Progenitor cell of endocrine pancreas (in vitro differentiated cells): Measurements from ENCODE around the gene NHERF1. TPM values are rescaled to one million over a fixed set of nuclear protein-coding genes. Genes with fewer than 3 reads are reported as not detected.

ENCODE experiments used
- DNase-seq: peaks from one replicate; pipeline ENCODE4 v3.0.0; 2021; ENCODE audit warnings: low spot score; ENCODE audit not compliant: unreplicated experiment
- H3K27ac Mint-ChIP-seq: 2 replicates; pipeline ENCODE4 v1.8.0; 2021; ENCODE audit warnings: mild to moderate bottlenecking, moderate library complexity, mixed read lengths
- H3K27me3 Mint-ChIP-seq: 2 replicates; pipeline ENCODE4 v1.8.0; 2021; ENCODE audit warnings: mixed read lengths
- H3K36me3 Mint-ChIP-seq: 2 replicates; pipeline ENCODE4 v1.8.0; 2022; ENCODE audit warnings: mixed read lengths; ENCODE audit not compliant: insufficient read depth
- H3K4me1 Mint-ChIP-seq: 2 replicates; pipeline ENCODE4 v1.8.0; 2021; ENCODE audit warnings: low read depth, mixed read lengths
- H3K4me3 Mint-ChIP-seq: 2 replicates; pipeline ENCODE4 v1.8.0; 2021; ENCODE audit warnings: low read depth, mild to moderate bottlenecking, moderate library complexity, mixed read lengths
- H3K9me3 Mint-ChIP-seq: 2 replicates; pipeline ENCODE4 v1.8.0; 2021; ENCODE audit warnings: low read depth, mixed read lengths
- CTCF ChIP-seq: fragments of 200-600 bp; sonication (generic); IDR thresholded peaks from one replicate; pipeline ENCODE4 v1.5.0; 2021; ENCODE audit warnings: antibody characterized with exemption, mild to moderate bottlenecking; ENCODE audit not compliant: unreplicated experiment
- total RNA-seq: library from RNA; stranded (reverse); gene quantifications from 2 replicates; pipeline ENCODE4 v1.2.1, GENCODE V29; 2021

Gene NHERF1
- total RNA-seq, 1 donor from 2014 or later, result 143 TPM

GRCh38 chr17:74761931-74762330 lies 13.5 kb downstream of the NHERF1 start:
- peaks cover 71% of the 10 kb centered on the region for H3K4me1 Mint-ChIP-seq
- peaks cover 2% of the 10 kb centered on the region for H3K36me3 Mint-ChIP-seq
- no peaks in the 10 kb centered on the region for H3K27me3 Mint-ChIP-seq
- H3K4me3 Mint-ChIP-seq, result no peak overlapping the region
- H3K9me3 Mint-ChIP-seq, result no peaks in the 10 kb centered on the region
- no peak overlapping the region for H3K27ac Mint-ChIP-seq
- TF ChIP-seq CTCF, result no peak
- DNase-seq, result no peak

GRCh38 chr17:74763565-74764387 lies 15.3 kb downstream of the NHERF1 start:
- H3K9me3 Mint-ChIP-seq, result no peaks in the 10 kb centered on the region
- DNase-seq, result peak; percentile 77
- peaks cover 7% of the 10 kb centered on the region for H3K36me3 Mint-ChIP-seq
- no peak for TF ChIP-seq CTCF
- peak overlapping the region; percentile 65 for H3K4me3 Mint-ChIP-seq
- H3K27ac Mint-ChIP-seq, result peak overlapping the region; percentile 94
- H3K27me3 Mint-ChIP-seq, result no peaks in the 10 kb centered on the region
- peaks cover 61% of the 10 kb centered on the region for H3K4me1 Mint-ChIP-seq

- H3K4me3 Mint-ChIP-seq, result no peak overlapping the region
- H3K9me3 Mint-ChIP-seq, result no peaks in the 10 kb centered on the region
- DNase-seq, result no peak
- H3K27ac Mint-ChIP-seq, result peak overlapping the region; percentile 90
- H3K36me3 Mint-ChIP-seq, result peaks cover 9% of the 10 kb centered on the region
- H3K4me1 Mint-ChIP-seq, result peaks cover 54% of the 10 kb centered on the region
- H3K27me3 Mint-ChIP-seq, result no peaks in the 10 kb centered on the region
- TF ChIP-seq CTCF, result no peak
These were observed 16.4 kb downstream of the NHERF1 start for GRCh38 chr17:74764751-74765286.

GRCh38 chr17:74766413-74766812 lies 18.0 kb downstream of the NHERF1 start:
- Mint-ChIP-seq H3K9me3 (no peaks in the 10 kb centered on the region), H3K27ac (no peak overlapping the region), H3K4me3 (no peak overlapping the region), H3K27me3 (no peaks in the 10 kb centered on the region), H3K36me3 (peaks cover 14% of the 10 kb centered on the region), H3K4me1 (peaks cover 45% of the 10 kb centered on the region)
- no peak for DNase-seq
- TF ChIP-seq CTCF, result no peak

GRCh38 chr17:74767111-74767516 lies 18.7 kb downstream of the NHERF1 start:
- peaks cover 15% of the 10 kb centered on the region for H3K36me3 Mint-ChIP-seq
- DNase-seq, result no peak
- no peak for TF ChIP-seq CTCF
- H3K4me3 Mint-ChIP-seq, result no peak overlapping the region
- no peaks in the 10 kb centered on the region for H3K27me3 Mint-ChIP-seq
- no peak overlapping the region for H3K27ac Mint-ChIP-seq
- no peaks in the 10 kb centered on the region for H3K9me3 Mint-ChIP-seq
- H3K4me1 Mint-ChIP-seq, result peaks cover 39% of the 10 kb centered on the region
